Mammary microvascular endothelial cell (primary cell): ENCODE data around the gene CCDC152. TPM values are rescaled to one million over a fixed set of nuclear protein-coding genes. Genes with fewer than 3 reads are reported as not detected.

Experiments used
- total RNA-seq: library from RNA; depleted of rRNA; stranded (reverse); fragments of >200 nt; gene quantifications from 2 replicates; pipeline ENCODE4 v1.2.3, GENCODE V29; 2015

CCDC152 gene, protein sequence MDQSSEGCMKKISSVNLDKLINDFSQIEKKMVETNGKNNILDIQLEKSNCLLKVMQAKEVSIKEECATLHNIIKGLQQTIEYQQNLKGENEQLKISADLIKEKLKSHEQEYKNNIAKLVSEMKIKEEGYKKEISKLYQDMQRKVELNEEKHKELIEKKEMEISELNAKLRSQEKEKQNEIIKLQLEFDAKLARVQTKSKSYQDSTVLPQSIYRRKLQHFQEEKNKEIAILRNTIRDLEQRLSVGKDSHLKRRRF
- total RNA-seq = 0.20 and 0.47 TPM in 2 replicates

DNA sequence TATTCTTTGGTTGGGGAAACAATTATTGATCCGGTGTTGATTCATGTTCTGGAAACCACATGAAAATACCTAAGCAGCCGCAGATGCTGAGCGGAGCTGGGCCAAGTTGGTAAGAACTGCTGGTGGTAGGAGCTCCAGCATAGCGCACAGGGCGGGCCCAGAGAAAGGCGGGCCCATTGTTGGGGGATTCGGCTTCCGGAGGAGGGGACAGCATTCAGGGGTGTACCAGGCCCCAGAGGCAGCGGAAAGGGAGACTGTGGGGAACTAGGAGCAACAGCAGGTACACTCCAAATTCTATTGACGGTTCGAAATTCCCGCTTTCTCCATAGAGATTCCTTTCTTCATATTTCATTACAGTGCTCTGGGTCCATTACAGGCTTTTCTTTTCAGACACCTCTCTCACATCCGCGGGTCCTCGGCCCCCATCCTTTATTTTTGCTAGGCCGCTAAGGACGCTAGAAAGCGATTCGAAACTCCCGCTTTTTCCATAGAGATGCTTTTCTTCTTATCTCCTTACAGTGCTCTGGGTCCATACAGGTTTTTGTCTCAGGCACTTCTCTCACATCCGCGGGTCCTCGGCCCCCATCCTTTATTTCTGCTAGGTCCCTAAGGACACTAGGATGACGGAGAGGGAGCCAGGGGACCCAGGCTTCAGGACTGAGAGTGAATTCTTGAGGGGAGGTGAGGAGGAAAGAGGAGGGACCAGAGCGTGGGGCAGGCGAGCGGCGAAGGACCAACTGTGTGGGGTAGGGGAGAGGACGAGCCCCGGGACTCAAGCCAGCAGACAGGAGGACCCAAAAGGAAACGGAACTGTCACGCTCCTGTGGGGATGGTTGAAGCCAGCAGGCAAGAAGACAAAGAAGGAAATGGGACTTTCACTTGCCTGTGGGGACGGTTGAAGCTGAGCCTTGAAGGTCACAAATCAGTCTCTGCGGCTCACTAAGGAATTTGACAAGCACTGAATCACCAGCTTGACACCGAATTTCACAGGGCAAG, at the start of gene CCDC152:
Gene CCDC152, plus strand, starts transcription at position 213 of the 996 bp plus-strand sequence. CDS start 2,304 bp downstream, outside the sequence.

DNA sequence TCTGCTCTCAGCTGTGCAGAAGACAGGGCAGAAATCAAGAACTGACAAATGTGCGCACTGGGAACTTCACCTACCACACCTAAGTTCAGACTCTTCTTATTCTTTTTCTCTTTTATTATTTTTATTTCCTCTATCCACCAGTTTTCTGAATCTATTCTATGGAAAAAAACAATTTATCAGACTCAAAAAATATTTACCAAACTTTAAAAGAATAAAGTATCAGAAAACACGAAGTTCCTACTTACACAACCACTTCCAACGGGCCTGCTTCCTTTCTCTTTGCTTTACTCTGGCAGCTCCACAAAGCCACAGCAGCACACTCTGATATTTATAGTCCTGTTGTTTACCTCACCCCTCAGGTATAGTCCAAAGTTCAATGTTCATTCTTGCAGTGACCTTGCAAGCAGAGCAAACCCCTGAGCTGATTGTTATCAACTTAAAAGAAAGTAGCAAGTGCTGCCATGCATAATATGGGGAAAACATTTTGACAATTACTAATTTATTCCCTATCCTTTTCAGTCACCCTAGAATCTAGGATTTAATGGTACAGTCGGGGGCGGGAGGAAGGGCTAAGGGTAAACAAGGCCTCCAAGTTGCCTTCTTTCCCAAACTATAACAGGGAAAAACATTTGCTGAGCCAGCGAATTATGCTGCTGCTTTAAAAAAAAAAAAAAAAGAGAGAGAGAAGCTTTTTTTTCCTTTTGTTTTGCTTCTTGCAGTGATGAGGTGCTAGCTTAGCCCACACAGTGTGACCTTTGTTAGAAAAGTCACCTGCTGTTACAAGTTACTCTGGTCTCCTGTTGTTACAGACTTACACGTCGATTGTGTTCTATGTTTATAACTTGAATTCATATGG, 55.2 kb downstream of the CCDC152 start, which contains the start of gene SELENOP:
Gene SELENOP, minus strand, starts transcription at position 302 of the 856 bp plus-strand sequence. CDS start 3,539 bp downstream, outside the sequence.

Other genes starting within 250 kb of the CCDC152 start
- 17.3 and 28.6 TPM in 2 replicates for gene SELENOP, start 55.1 kb downstream of the CCDC152 start, total RNA-seq